GM12891 (cell line): ENCODE results near the gene NKG7.

Source experiments
- POLR2A ChIP-seq: IDR thresholded peaks from 2 replicates; pipeline ENCODE4 v1.6.1; 2011; ENCODE audit warnings: low read depth, low read length, control low read depth
- POLR2AphosphoS5 ChIP-seq: IDR thresholded peaks from 2 replicates; pipeline ENCODE4 v1.6.1; 2011; ENCODE audit warnings: low read depth, low read length, control low read depth
- SPI1 ChIP-seq: IDR thresholded peaks from 2 replicates; pipeline ENCODE4 v1.6.1; 2011; ENCODE audit warnings: low read depth, low read length, control low read depth
- TAF1 ChIP-seq: IDR thresholded peaks from 2 replicates; pipeline ENCODE4 v1.6.1; 2011; ENCODE audit warnings: low read depth, low read length, control low read depth

GRCh38 chr19:51337861-51338562 is 34.4 kb downstream of the NKG7 start:
- TF ChIP-seq POLR2AphosphoS5 (no peak), TAF1 (no peak), POLR2A (no peak), SPI1 (no peak)
